K562 (cell line): ENCODE measurements around the gene VIT. TPM values are rescaled to one million over a fixed set of nuclear protein-coding genes. Genes with fewer than 3 reads are reported as not detected.

Source experiments
- BMI1 ChIP-seq: fragments of 150-350 bp; IDR thresholded peaks from 2 replicates; pipeline ENCODE4 v1.6.1; 2014; ENCODE audit warnings: low read length
- E4F1 ChIP-seq: fragments of 250-450 bp; sonication (Bioruptor Pico); IDR thresholded peaks from 2 replicates; pipeline ENCODE4 v1.5.0; 2021; ENCODE audit warnings: mild to moderate bottlenecking, borderline replicate concordance
- EWSR1 ChIP-seq: fragments of 450-650 bp; IDR thresholded peaks from 2 replicates; pipeline ENCODE4 v1.6.1; 2018; ENCODE audit warnings: borderline replicate concordance, mild to moderate bottlenecking, low read depth, moderate library complexity; ENCODE audit not compliant: partially characterized antibody
- HDAC1 ChIP-seq, 2 experiments: fragments of 450-650 bp; IDR thresholded peaks; 2 replicates each; pipeline ENCODE4 v1.6.1; 2016 to 2017; ENCODE audit warnings: inconsistent platforms in 1 of 2, mild to moderate bottlenecking in 1 of 2, moderate library complexity in 1 of 2
- KAT2B ChIP-seq: IDR thresholded peaks from one replicate; pipeline ENCODE4 v1.6.1; 2012; ENCODE audit warnings: low read depth, mild to moderate bottlenecking, control low read depth, inconsistent platforms, low read length, moderate library complexity
- KLF16 ChIP-seq: IDR thresholded peaks from 2 replicates; pipeline ENCODE4 v1.6.1; 2016; ENCODE audit warnings: antibody characterized with exemption
- NEUROD1 ChIP-seq: fragments of 150-350 bp; IDR thresholded peaks from 2 replicates; pipeline ENCODE4 v1.6.1; 2014; ENCODE audit warnings: borderline replicate concordance, low read length, low read depth; ENCODE audit not compliant: partially characterized antibody
- POU5F1 ChIP-seq: fragments of 150-350 bp; IDR thresholded peaks from 2 replicates; pipeline ENCODE4 v1.6.1; 2014; ENCODE audit warnings: borderline replicate concordance, low read length, low read depth, mild to moderate bottlenecking; ENCODE audit not compliant: partially characterized antibody
- PYGO2 ChIP-seq: fragments of 450-650 bp; IDR thresholded peaks from 2 replicates; pipeline ENCODE4 v1.6.1; 2016; ENCODE audit warnings: mild to moderate bottlenecking, missing genetic modification characterization, moderate library complexity, missing compliant biosample characterization
- RBM25 ChIP-seq: fragments of 200-400 bp; formaldehyde crosslinking; IDR thresholded peaks from 2 replicates; pipeline ENCODE4 v1.6.1; 2018; ENCODE audit warnings: low read length, low read depth, moderate library complexity; ENCODE audit not compliant: severe bottlenecking
- SNAPC5 ChIP-seq: fragments of 250-450 bp; sonication (Bioruptor Pico); IDR thresholded peaks from 2 replicates; pipeline ENCODE4 v1.8.0; 2021; ENCODE audit warnings: moderate library complexity, mild to moderate bottlenecking, inconsistent platforms
- TAF1 ChIP-seq: IDR thresholded peaks from 2 replicates; pipeline ENCODE4 v1.6.1; 2011; ENCODE audit warnings: mild to moderate bottlenecking, low read length, moderate library complexity; ENCODE audit not compliant: insufficient read depth, control insufficient read depth, severe bottlenecking; ENCODE audit errors: extremely low read depth
- TCF7 ChIP-seq: sonication (generic); IDR thresholded peaks from 2 replicates; pipeline ENCODE4 v1.6.1; 2016; ENCODE audit warnings: antibody characterized with exemption, borderline replicate concordance
- TEAD1 ChIP-seq, 2 experiments: fragments of 450-650 bp in 1 of 2; sonication (generic) in 1 of 2; formaldehyde crosslinking; IDR thresholded peaks; 2 replicates each; pipeline versions ENCODE4 v1.4.0 to v1.8.0; 2020 to 2022; ENCODE audit warnings: mild to moderate bottlenecking in 2 of 2, missing genetic modification reagents in 1 of 2
- TFAM ChIP-seq: fragments of 250-450 bp; sonication (Bioruptor Pico); conservative IDR thresholded peaks from 2 replicates; pipeline ENCODE4 v1.5.0; 2021; ENCODE audit warnings: mild to moderate bottlenecking, moderate library complexity
- ZBED1 ChIP-seq: IDR thresholded peaks from 2 replicates; pipeline ENCODE4 v1.6.1; 2014
- ZNF384 ChIP-seq: IDR thresholded peaks from 2 replicates; pipeline ENCODE4 v1.6.1; 2012; ENCODE audit warnings: low read depth, low read length, improper control_type of control experiment
- ZNF395 ChIP-seq: fragments of 200-800 bp; sonication (Bioruptor generic); IDR thresholded peaks from 2 replicates; pipeline ENCODE4 v1.6.1; 2017; ENCODE audit warnings: missing genetic modification characterization, missing compliant biosample characterization
- ZNF512 ChIP-seq: IDR thresholded peaks from 2 replicates; pipeline ENCODE4 v1.6.1; 2016; ENCODE audit warnings: missing genetic modification characterization, missing compliant biosample characterization
- ZNF655 ChIP-seq: fragments of 250-450 bp; sonication (Bioruptor Pico); IDR thresholded peaks from 2 replicates; pipeline ENCODE4 v1.5.0; 2021
- polyA plus RNA-seq, 8 experiments: library from polyadenylated mRNA; depleted of rRNA in 4 of 8; stranded (reverse) in 5 of 8; unstranded in 3 of 8; fragments of >200 nt; fragmentation: Nextera tagmentation in 2 of 8; fragmentation: Illumina TruSeq in 1 of 8; extraction: Ambion mirVana in 2 of 8; extraction: Trizol in 1 of 8; gene quantifications; 2 replicates each; pipeline versions ENCODE4 v1.2.1 to v1.2.3, GENCODE V29; 2011 to 2014; ENCODE audit warnings: inconsistent platforms in 1 of 8, missing spikeins in 1 of 8
- total RNA-seq, 7 experiments: library from RNA; depleted of rRNA in 6 of 7; stranded (reverse); fragments of >200 nt in 6 of 7; fragmentation: Illumina TruSeq in 2 of 7; extraction: Trizol in 2 of 7; gene quantifications; 2 replicates each; pipeline versions ENCODE4 v1.2.1 to v1.2.3, GENCODE V29; 2011 to 2021; ENCODE audit warnings: low replicate concordance in 1 of 7

Gene VIT
- total and polyA plus RNA-seq, 9 of the 15 experiments (the other 6 are each of a cell fraction or from before 2014, with no cell fraction given): not detected

GRCh38 chr2:36785179-36785795 lies 88.8 kb downstream of the VIT start (continued):
- TF ChIP-seq PYGO2 (tag) (no peak), POU5F1 (no peak), KLF16 (0 out of 2 replicates have a peak, but pooled peaks have one; percentile 52), ZNF512 (tag) (no peak), RBM25 (no peak), TFAM (CRISPR knock-in tag) (no peak), TAF1 (no peak), TEAD1 (CRISPR knock-in tag; IDR thresholded peaks at IDR 0.05) (peak; percentile 92 to 95; a peak in 3 of 4 replicates), HDAC1 (IDR thresholded peaks at IDR 0.05) (no peak), KAT2B (no peak), TCF7 (no peak), NEUROD1 (no peak), BMI1 (no peak), E4F1 (no peak), ZNF384 (peak; percentile 95), SNAPC5 (CRISPR knock-in tag) (no peak), ZBED1 (no peak), ZNF655 (no peak), ZNF395 (CRISPR knock-in tag) (no peak), EWSR1 (no peak)
